Inferior parietal cortex (tissue), 1 donor: ENCODE measurements around the gene TBC1D1.
"Not testable (repeated sequence)": the region's sequence is repeated elsewhere in the genome, so short reads cannot be mapped to it uniquely, and the experiment has no call there.

Experiments used
- DNase-seq: peaks from one replicate; pipeline ENCODE4 v3.0.0-alpha.2; 2016; ENCODE audit errors: extremely low spot score

The TBC1D1 gene

DNA sequence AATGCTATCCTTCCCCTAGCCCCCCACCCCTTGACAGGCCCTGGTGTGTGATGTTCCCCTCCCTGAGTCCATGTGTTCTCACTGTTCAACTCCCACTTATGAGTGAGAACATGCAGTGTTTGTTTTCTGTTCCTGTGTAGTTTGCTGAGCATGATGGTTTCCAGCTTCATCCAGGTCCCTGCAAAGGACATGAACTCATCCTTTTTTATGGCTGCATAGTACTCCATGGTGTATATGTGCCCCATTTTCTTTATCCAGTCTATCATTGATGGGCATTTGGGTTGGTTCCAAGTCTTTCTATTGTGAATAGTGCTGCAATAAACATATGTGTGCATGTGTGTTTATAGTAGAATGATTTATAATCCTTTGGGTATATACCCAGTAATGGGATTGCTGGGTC lies 32.2 kb downstream of the TBC1D1 start:
- not testable (repeated sequence) for DNase-seq

DNA sequence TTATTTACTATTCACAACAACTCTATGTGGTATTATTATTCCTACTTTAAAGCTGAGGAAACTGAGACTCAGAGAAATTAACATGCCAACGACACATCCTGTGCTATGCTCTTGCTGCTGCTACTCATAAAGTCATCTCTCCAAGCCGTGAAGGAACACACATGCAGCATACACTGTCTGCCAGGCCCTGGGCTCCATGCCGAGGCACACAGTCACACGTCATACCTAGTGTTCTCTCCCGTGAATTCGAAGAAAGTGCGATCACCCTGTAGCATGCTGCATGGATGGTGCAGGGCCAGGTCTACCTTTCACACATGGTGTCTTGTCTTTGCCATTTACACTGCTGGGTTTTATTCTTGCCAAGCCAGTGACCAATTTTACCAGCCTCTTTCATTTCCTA lies 34.1 kb downstream of the TBC1D1 start:
- no peak for DNase-seq

DNA sequence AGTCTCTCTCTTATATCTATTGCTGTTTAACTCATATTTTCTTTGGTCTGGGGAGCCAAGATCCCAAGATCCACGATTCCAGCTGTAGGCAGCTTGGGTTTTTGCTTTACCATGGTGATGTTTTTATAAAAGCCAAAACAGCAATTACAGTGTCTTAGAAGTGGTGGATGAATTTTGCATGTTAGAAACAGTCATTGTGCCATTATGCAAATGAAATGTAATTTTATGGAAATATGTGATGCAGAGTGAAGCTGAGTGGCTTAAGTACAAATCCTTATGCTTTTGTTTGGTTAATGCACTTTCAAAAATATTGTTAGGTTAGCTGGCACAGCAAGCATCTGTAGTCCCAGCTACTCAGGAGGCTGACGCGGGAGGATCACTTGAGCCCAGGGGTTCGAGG lies 36.5 kb downstream of the TBC1D1 start:
- DNase-seq: no peak

DNA sequence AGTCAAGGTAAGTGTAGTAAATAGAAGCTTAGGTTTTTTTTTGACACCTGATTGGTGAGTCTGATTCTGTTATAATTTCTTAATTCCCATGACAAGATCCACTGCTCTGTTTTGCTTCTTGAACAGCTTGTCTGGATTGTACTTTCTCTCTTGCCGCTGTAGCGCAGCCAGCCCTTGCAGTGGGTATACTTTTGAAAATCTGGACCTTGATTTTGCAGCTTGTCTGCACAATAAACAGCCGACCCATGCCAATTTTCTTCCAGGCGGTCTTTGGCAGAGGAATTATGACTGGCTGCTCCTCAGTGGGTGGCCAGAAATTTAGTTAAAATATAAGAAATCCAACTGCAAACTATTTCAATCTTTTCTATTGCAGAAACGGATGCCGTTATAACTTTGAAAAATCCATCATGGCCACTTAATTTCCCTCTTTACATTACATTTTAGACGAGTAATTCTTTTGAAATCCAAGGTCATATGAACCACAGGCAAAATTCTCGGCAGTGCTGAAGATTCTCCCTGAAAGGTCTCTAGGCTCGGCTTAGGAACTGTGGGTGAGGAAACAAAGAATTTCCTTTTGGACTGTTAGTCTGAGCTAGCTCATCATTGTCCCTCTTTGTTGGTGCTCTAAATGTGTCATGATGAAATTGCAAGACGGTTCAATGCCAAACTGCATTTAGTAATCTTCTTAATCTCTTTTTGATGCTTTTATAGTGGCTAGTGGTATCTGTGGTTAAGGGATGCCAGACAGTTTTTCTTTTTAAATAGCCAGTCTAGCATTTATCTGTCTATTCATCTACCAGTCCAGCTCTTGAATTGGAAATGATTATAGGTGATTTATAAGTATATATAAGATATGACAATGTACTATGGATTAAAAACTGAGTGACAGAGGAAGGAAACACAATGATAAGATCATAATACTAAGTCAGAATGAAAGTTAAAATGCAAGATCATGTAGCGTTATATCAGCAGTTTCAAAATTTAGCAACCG lies 37.8 kb downstream of the TBC1D1 start:
- DNase-seq: no peak

DNA sequence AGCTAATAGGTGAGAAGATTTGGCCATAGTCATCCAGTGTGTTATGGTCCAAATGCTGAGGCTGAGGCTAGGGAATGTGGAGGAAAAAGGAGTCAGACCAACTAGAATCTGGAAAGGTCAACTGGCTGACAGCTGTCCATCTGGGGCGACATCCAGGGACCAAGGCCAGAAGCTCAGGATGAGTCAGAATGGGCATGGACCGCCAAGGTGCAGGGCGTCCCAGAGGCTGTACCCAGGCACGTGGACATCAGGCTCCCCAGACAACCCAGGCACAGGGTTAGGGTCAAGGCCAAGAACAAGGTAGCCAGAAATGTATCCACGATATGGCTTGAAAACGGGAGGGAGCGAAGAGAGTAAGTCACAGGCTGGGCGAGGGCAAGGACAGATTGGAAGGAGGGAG lies 43.2 kb downstream of the TBC1D1 start:
- DNase-seq: no peak

DNA sequence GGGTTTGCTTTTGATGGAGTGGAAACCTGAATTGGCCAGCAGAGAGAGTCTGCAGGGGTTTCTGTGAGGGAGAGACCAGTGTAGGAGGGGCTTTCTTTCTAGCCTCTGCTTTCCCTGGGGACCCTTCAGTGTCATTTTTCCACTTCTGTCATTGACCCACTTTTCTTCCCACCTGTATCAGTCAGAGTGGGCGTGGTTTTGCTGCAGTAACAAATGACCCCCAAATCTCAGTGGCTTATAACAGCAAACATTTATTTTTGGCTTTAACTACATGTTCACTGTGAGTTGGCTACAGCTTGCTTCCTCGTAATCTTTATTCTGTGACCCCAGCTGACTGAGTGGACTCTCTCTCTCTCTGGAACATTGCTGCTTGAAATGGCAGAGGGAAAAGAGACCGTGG lies 43.7 kb downstream of the TBC1D1 start:
- no peak for DNase-seq

DNA sequence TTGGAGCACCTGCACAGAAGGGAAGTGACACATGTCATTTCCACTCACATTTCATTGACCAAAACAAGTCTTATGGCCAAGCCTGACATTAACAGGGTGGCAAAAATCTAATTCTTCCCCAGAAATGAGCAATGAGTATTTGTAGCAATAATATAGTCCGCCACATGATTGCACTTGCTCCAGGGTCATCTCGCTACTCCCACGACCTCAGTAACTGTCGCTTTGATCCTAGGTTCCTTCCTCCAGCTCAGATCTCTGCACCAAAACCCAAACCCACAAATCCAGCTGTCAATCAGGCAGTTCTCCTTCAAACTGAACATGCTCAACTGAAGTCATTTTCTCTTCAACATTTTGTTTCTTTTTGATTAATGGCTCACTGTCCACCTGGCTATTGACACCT lies 44.1 kb downstream of the TBC1D1 start:
- no peak for DNase-seq

DNA sequence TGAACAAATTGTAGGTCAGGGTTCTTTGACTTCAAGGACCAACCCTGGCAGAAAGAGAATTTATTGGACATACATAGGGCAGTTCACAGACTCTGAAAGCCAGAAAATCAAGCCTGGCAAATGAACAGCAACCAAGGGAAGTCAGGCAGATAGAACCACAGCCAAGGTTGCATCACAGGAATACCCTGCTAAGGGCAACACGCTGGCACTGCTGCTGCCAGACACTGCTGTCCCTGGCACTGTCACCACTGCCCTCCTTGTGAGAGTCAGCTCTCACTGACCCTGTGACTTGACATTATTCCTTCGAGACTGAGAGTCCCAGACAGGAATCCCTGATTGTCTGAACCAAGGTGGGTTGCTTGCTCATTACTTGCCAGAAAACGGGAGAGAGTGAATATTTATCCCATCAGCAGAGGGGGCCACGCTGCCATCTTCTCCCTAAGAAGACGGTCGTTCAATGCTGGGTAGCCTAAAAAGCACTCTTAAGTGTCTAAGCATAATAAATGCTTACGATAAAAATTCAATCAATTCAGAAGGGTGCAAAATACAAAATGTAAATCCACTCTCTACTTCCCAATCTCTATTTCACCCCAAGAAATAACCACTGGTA lies 46.1 kb downstream of the TBC1D1 start:
- no peak for DNase-seq

DNA sequence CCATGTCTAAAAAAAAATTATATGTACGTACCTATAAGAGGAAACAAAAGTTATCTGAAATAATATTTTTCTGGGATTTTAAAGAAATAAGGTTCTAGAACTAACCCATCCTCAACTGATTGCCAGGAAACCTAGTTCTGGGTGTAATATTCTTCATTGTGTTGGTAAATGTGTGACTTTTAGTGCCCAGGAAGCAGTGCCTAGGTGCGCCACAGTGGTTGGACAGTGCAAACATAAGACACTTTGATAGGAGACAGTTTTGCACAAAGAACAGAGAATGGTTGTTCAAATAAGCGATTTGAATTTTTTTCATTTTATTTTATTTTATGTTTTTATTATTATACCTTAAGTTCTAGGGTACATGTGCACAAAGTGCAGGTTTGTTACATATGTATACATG lies 47.3 kb downstream of the TBC1D1 start:
- no peak for DNase-seq

DNA sequence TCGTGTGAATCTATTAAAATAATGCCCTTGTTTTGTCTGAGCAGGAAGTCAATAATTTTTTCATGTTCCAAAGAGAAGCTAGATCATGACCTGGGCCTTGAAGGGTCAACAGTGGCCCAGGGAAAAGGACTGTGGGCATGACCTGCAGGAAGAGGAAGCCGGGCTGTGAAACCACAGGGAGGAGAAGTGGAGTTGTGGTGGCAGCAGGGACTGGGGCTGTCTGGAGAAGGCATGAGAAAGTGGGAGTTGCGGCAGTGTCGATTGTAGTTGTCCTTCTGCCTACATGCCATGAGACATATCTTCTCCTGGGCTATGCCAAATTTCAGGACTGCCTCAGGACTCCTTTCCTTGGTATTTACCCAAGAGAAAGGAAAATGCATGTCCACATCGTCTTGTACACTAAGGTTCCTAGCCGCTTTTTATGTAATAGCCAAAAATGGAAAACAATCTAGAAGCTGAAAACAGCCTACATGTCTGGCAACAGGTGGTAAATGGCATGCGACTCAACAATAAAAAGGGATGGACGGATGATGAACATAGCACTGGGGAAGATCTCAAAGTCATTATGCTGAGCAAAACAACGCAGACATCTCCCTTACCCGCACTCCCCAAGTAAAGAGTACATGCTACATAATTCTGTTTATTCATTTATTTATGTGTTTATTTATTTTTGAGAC lies 55.8 kb downstream of the TBC1D1 start:
- DNase-seq: no peak

DNA sequence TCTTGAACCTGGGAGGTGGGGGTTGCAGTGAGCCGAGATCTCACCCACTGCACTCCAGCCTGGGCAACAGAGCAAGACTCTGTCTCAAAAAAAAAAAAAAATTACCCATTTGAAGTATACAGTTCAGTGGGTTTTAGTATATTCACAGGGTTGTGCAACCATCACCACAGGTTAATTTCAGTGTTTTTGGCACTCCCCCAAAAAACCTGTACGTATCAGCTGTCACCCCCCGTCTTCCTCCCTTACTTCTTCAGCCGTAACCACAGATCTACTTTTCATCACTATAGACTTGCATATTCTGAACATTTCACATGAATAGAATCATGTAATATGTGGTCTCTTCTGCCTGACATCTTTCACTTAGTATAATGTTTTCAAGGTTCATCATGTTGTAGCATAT lies 57.7 kb downstream of the TBC1D1 start:
- no peak for DNase-seq

DNA sequence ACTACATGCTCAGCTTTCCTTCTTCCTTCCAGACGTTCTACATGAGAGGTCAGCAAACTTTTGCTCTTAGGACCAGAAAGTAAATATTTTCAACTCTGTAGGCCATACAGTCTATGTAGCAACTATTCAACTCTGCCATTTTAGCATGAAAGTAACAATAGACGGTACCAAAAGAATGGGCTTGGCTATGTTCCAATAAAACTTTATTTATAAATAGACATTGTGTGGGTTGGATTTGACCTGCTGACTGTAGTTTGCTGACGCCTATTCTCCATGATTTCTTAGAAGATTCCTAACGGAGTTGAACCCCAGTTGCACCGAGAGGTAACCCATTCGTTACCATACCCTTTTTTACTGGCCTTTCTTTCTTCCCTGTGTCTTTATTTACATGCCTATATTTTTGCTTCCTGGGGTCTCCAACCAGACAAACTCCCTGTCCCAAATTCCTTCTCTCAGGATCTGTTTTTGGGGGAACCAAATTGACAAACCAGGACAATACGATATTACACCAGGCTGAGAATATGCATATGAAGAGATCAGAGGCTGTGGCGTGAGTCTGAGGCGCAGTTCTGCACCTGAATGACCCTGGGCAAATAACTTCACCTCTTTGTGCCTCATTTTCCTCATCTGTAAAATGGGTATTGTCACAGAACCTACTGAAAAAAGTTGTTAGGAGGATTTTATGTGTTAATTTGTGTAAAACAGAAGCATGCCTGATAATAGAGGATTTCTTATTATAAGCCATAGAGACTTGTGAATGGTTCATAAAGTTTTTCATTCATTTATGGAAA lies 58.9 kb downstream of the TBC1D1 start:
- no peak for DNase-seq

DNA sequence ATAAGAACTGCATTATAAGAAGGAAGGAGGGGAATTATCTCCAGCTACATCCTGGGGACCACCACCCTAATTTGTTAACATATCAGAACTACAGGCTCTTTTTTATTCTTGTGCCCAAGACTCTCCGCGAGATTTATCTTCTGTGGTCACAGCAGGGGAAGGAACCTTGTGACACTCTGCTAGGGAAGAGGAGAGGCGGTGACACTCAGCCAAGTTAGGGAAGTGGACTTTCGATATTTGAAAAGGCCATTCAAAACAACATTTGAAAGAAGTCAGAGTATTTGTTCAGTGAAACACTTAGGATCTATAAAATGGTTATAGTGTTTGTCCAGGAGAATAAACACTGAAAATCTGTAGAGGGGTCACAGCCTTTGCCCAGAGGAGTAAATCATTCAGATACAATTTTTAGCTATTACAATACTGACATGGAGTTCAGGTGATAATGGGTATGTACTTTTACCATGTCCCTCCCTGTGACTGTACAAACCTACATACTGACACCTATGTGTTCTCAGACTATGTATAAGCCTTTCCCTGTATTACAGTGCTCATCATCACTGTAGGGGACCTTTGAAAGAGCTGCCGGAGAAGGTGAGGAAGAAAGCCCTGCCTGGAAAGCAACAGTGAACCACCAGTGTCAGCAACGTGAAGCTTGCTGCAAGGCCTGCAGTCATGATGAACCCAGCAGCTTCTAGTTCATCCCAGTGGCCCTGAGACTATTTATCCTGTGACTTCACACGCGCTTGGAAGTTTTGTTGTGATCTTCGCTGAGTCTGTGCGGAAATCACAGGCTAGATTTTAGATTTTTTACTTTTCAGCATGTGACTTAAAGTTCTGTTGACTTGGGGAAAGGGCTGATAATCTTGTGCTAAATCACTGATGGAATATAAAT lies 60.8 kb downstream of the TBC1D1 start:
- DNase-seq: no peak

DNA sequence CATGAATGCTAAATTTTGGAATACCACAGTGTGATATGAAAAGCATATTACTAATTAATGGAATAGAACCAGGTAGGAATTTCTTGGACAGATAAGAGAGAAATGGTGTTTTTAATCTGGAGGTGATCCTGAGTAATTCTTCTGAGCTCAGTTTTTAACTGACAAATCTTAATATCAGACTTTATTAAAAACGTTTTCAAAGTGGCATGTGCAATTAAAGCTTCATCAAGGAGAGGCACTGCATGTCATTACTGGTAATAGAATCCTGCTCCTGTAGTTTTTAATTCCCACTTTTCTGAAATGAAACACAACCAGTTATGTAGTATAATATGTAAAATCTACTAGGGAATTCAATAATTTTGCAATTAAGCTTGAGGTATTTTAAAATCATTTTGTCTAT lies 62.3 kb downstream of the TBC1D1 start:
- DNase-seq: no peak

DNA sequence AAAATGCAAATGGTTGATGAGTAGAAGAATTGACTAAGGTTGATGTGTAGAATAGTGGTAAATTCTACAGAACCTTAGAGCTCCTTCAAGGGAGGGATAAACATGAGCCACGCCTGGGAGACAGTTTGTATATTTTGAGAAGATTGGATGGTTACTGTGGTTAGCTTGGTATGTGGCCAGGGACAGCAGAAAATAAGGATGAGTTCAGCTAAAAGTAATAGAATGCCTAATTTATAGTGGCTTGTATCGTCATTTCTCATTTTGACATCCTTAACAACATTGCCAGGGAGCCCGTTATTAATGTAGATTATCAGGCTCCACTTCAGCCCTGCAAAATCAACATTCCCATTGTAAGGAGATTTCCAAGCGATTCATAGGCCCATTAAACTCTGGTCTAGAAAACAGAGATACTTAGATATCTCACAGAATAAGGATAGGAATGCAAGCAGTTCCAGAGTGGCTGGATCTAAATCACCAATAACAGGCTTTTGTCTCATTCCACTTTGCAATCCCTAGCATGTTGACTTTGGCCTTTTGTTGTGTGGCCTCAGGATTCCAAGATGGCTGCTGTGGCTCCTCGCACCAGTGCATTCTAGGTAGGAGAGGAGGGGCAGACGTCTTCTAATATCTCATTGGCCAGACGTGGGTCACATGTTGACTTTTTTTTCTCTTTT lies 62.9 kb downstream of the TBC1D1 start:
- no peak for DNase-seq

DNA sequence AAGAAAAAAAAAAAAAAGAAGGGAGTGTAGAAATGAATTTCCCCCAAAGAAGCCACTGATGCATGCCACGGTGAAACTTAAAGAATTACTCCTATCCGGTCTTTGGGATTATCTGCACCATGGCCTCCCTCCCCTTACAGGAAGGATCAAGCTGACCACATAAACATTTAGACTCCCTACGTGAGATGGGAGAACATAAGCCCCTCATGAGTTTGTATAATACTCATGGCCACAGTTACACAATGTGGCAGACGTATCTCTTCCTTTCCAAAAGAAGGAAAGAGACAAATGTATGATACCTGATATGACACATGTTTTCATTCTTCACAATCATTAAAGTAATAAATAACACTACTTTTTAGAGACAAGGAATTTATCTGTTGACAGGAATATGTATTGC lies 66.1 kb downstream of the TBC1D1 start:
- no peak for DNase-seq

DNA sequence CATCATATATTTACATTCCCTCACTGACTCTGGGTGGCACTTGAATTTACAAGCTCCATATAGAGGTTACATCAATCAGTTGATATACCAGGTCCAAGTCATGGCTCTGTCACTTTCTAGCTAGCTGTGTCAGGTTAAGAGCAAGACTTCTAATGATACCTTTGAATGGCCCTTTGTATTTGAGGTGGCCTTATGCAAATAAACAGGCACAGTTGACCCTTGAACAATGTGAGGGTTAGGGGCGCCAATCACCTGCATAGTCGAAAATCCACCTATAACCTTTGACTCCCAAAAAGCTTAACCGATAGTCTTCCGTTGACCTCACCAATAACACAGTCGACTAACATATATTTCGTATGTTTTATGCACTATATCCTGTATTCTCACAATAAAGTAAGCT lies 68.0 kb downstream of the TBC1D1 start:
- no peak for DNase-seq

DNA sequence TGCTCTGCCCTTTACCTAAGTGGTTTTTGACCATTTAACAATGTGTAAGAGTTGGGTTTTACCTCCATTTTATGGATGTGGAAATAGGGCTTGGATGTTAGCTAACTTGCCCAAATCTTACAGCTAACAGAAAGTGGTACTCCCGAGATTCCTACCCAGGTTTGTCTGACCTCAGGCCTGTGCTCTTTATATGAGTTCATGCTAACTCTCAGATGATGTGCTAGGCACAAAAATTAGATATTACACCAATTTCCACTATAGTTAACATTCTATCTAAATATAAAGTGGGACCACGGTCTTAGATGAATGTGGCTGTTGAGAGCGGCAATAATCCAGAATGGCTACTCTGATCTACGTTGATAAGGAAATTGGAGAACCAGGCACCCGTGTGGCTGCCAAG lies 69.2 kb downstream of the TBC1D1 start, which contains the start of gene PTTG2:
Gene PTTG2, plus strand, starts transcription at position 301 of the 400 bp plus-strand sequence. Its CDS starts 37 bp downstream, at position 338.
- no peak for DNase-seq

DNA sequence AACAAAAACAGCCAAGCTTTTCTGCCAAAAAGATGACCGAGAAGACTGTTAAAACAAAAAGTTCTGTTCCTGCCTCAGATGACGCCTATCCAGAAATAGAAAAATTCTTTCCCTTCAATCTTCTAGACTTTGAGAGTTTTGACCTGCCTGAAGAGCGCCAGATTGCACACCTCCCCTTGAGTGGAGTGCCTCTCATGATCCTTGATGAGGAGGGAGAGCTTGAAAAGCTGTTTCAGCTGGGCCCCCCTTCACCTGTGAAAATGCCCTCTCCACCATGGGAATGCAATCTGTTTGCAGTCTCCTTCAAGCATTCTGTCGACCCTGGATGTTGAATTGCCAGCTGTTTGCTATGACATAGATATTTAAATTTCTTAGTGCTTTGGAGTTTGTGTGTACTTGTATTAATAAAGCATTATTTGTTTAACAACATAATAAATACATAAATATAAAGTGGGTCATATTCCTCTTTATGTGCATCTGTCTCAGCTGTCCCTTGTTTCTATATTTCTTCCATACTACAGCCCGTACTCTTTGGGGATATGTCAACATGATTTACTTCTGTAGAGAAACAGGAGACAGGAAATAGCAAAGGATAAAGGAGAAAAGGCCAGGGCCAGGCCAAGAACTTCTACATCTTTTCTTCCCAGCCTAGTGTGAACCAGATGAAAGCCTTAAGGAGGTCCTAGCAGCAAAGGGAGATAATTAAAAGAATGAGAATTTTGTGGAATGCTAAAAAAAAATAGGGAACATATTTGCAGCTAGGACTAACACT lies 70.0 kb downstream of the TBC1D1 start:
- DNase-seq: no peak
